Stimulated activated CD4-positive, alpha-beta T cell treated with anti-CD3 and anti-CD28 coated beads, Interleukin-1b, Interleukin-23, amount 100 ng/mL, for 24 hours (primary cell): ENCODE measurements around the gene TAF1B.
A peak's percentile ranks its signal among the peaks of the same experiment; 100 is the strongest.

Experiments used
- DNase-seq, 4 experiments: peaks; one replicate each; pipeline ENCODE4 v3.0.0-alpha.2; 2020; ENCODE audit warnings: low read depth in 4 of 4, low spot score in 1 of 4

The TAF1B gene

GRCh38 chr2:9843229-9844035 is at the start of gene TAF1B:
Gene TAF1B (plus strand): TSS chr2:9843474. CDS start chr2:9843542, 68 bp downstream.
- DNase-seq: peak; percentile 61 to 84 (median 74)

GRCh38 chr2:9793918-9794717 is 49.2 kb upstream of the TAF1B start:
- DNase-seq: no peak

- no peak for DNase-seq
These were observed 48.2 kb upstream of the TAF1B start for GRCh38 chr2:9795071-9795470.

- DNase-seq: no peak
These were observed 46.9 kb upstream of the TAF1B start for GRCh38 chr2:9796056-9797010.

GRCh38 chr2:9797086-9797485 is 46.2 kb upstream of the TAF1B start:
- no peak for DNase-seq

- DNase-seq: no peak
These were observed 45.4 kb upstream of the TAF1B start for GRCh38 chr2:9797681-9798556.

- no peak for DNase-seq
These were observed 44.2 kb upstream of the TAF1B start for GRCh38 chr2:9799011-9799596.

- DNase-seq: peak; percentile 71 to 82 (median 78)
These were observed 43.3 kb upstream of the TAF1B start for GRCh38 chr2:9799729-9800632.

- no peak for DNase-seq
These were observed 42.7 kb upstream of the TAF1B start for GRCh38 chr2:9800639-9800974.

GRCh38 chr2:9800975-9801726 is 42.1 kb upstream of the TAF1B start:
- no peak for DNase-seq

GRCh38 chr2:9802576-9802993 is 40.7 kb upstream of the TAF1B start:
- no peak for DNase-seq

- no peak for DNase-seq
These were observed 40.1 kb upstream of the TAF1B start for GRCh38 chr2:9803023-9803805.

- no peak for DNase-seq
These were observed 37.6 kb upstream of the TAF1B start for GRCh38 chr2:9805435-9806297.

- DNase-seq: no peak
These were observed 37.0 kb upstream of the TAF1B start for GRCh38 chr2:9806298-9806610.

- no peak for DNase-seq
These were observed 36.6 kb upstream of the TAF1B start for GRCh38 chr2:9806656-9807055.

GRCh38 chr2:9807056-9807455 is 36.2 kb upstream of the TAF1B start:
- no peak for DNase-seq
